Central memory CD4-positive, alpha-beta T cell (primary cell): Measurements from ENCODE around the gene LYPD5.
"Not testable (repeated sequence)": the region's sequence is repeated elsewhere in the genome, so short reads cannot be mapped to it uniquely, and the experiment has no call there.

Experiments used
- DNase-seq: peaks from one replicate; pipeline ENCODE4 v3.0.0; 2022

Gene LYPD5

DNA sequence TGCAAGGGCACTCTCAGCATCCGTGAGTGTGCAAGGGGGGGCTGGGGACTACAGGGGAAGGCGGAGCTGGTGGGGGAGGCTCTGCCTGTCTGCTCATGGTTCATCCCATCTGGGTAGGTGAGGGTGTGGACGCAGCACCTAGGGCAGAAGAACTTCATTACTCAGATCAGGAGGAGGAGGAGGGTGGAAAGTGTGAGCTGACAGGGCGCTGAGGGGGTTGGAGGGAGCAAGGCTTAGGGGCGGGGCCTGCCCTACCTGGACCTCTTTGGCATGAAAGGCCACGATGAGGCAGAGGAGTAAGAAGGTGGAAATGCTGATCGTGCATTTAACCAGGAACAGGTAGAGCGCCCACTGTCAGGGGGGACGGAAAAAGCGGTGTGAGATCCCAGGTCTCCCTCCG lies 26.0 kb downstream of the LYPD5 start:
- DNase-seq = no peak

DNA sequence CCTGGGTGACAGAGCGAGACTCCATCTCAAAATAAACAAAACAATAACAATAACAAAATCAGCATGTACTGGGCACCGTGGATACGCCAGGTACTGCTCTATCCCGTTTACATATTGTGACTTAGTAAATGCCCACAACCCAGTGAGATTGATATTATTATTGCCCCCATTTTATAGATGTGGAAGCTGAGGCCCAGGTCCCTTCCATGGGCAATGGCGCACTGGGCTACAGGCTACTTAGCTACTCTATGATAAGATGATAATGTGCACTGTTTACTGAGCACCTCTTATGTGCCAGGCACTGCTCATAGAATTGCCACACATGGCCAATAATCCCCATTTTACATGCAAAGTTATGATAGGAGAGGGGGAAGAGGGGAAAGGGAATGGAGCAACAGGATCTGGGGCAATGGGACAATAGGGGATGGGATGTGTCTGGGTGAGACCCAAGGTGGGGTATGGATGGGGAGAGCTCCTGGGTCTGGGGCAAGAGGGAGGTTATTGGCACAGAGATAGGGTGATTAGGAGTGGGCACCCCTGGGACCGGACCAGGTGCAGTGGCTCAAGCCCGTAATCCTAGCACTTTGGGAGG lies 26.9 kb downstream of the LYPD5 start:
- DNase-seq = no peak

DNA sequence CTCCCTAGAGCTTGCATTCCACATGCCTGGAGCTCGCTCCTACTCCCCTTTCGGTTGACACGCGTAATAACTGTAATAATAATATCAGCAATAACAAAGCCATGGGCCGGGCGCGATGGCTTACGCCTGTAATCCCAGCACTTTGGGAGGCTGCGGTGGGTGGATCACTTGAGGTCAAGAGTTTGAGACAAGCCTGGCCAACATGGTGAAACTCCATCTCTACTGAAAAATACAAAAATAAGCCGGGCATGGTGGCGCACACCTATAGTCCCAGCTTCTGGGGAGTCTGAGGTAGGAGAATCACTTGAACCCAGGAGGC lies 27.3 kb downstream of the LYPD5 start:
- DNase-seq = not testable (repeated sequence)

DNA sequence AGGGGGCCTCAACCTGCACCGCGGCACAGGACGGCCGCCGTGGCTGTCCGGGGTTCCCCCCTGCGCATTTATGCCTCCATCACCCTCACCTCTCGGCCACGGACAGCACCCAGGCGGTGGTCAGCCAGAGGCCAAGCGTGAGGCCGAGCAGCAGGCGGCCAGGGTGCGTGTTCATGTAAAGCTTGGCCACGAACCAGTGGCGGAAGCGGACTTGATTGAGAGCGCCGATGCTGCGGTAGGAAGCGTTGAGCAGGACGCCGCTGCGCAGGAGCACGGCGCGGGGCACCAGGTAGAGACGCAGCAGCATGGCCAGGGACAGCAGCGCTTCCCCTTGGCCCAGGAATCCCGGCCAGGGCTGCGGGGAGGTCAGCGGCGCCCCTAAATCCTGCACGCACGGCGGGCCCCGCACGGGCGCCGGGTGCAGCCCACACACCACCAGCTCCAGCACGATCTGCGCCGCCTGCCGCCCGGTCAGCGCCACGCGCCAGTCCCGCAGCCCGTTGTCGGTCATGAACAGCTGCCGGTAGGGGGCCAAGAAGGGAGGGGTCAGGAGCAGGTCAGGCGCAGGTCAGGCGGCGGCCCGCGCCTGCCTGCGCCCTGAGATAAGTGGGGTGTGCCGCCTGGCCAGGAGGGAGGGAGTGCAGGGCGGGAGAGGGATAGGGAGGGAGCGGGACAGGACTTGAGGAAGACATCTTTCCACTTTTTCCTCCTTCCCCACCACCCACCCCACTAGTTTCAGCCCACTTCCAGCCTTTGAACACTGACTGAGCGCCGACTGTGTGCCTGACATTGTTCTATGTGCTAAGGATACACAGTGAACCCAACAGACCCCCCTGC lies 27.9 kb downstream of the LYPD5 start:
- no peak for DNase-seq

DNA sequence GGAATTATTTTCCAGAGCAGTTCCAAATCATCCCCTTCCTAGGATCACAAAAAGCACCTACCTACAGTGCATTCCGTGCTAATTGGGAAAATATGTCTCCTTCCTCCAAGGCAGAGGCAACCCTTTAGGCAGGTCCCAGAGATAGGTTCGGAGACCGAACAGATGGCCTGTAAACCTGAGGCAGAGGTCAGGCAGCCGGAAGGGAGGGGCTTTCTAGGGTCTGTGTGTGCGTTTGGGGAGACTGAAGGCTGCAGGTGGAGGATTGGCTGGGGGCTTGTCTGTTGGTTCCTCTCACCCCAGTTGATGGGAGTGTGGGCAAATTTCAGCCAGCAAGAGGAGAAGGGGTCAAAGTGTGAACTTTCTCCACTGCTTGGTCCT lies 28.5 kb downstream of the LYPD5 start:
- DNase-seq = no peak

DNA sequence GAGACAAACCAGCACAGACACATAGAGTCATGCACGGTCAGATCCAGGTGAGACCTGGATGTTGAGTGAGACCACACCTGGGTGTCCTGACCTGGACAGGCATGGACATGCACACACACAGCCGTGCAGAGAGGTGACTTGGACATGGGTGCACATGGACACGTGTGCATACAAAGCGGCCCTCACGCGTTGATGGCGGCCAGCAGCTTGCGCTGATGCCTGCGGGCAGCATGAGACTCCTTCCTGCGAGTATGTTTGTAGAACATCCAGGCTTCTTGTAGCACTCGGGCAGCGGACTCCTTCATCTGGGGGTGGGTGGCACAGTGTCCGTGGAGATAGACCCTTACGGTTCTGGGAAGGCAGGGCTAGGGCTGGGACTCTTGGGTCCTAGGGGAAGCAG lies 33.0 kb downstream of the LYPD5 start:
- DNase-seq = no peak

DNA sequence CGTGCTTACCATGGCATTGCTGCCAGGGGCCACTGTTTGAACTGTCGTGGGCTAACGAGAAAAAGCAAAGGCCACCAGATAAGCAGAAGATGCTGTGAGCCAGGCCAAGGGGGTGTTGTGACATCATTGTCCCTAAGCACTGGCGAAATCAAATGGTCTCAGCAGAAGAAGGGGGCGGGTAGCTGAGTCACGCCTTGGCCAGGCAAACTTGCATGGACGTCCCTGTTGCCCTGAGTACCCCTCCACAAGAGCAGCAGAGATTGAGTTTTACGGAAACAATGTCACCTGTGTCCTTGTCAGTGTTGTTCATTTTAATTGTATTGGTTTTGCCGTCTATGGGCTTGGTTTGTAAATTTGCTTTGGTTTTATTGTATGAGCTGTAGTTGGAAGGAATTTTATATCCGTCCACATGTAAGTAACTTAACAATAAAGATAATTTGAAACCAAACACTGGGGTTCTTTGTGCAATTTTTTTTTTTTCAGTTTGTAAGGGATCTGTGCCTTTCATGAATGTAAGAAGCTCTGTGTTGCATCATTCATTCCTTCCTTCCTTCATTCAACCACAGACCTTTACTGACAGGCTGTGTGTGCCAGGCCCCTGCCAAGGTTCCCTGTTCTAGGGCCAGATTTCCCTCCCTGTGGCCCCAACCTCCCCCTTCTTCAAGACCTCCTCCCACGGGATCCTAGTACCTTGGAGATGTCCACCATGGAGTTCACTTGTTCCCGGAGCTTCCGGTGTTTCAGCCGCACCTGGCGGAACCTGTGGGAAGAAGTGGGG lies 33.8 kb downstream of the LYPD5 start:
- DNase-seq = no peak

DNA sequence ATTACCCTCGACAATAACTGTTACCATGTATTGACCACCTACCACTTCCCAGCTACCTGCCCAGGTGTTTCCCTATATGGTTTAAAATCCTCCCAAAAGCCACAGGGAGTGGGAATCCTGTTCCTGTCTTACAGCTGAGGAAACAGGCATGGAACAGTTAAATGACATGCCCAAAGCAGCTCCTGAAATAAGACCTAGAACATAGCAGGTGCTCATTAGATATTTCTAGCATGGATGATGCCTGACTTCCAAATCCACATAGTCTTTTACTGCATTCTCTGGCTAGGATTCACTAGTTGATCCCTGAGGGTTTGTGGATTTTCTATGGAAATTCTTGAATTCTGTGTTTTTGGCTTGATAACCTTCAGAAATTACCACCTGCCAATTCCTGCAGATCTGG lies 34.4 kb downstream of the LYPD5 start:
- no peak for DNase-seq

DNA sequence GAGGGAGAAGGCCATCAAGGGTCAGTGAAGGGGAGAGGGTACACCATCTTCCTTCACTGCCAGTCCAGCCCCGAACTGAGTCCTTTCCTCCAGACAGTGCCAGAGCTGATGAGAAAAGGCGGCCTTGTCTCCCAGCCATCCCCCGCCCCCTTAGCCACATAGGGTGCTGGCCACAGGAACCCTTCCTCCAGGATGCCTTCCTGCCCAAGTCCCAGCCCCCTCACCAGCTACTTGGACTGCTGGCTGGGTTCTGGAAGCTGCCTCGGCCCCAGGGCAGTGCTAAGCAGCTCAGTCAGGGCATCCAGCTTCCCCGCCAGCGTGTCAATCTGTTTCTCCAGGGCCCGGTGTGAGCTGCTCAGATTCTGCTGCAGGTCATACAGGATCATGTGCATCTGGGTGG lies 34.9 kb downstream of the LYPD5 start:
- DNase-seq = no peak

DNA sequence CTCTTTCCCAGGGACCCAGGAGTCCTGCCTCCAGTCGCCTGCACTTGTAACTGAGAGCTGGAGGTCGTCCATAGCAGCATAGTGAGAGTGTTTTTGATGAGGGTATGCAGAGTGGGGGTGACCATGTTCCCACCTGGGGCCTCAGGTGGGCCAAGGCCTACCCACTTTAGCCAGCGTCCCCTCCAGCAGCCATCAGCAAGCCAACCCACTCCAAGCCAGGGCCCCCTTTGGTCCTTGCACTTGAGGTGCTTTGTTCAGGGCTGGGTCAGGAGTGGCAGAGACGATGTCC lies 35.5 kb downstream of the LYPD5 start:
- DNase-seq = no peak

DNA sequence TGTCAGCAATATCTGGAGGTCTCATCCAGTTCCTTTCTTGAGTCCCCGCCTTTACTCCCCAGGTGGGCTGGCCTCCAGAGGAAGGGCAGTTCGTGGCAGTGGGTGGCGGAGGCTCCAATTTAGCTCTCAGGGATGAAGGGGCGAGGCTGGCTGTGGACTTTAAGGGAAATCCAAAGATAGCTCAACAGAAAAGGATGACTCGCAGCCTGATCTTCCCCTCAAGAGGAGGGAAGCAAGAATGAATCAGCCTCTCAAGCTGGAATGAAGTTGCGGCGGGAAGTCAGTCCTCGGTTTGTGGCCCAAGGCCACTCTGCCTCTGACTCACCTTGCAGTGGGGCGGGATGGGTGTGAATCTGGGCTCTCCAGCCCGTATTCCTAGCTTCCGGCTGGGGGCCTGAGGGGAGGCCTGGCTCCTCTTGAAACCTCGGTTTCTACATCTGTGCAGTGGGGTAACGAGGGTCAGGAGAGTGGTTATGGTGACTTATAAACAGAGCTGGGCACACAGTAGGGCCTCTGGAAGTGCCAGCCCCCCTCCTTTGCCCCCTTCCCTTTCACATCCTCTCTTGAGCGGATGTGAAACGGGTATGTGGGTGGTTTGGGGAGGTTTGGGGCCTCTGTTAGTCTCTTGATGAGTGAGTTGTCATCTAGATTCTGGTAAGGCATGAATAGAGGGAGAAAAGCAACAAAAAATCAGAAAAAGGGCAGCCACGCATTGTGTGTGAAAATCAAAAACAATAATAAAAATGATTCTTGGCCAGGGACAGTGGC lies 37.0 kb downstream of the LYPD5 start:
- peak; percentile 64 for DNase-seq

DNA sequence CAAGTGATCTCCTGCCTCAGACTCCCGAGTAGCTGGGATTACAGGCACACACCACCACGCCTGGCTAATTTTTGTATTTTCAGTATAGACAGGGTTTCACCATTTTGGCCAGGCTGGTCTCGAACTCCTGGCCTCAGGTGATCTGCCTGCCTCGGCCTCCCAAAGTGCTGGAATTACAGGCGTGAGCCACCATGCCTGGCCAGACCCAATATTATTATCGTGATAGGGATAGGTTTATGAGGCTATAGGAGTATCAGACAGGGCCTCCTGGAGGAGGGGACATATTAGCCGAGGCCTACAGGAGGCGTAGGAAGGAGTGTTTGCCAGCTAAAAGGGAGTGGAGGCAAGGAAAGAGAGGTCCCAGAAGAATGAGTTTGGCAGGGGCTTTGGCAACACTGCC lies 37.6 kb downstream of the LYPD5 start:
- not testable (repeated sequence) for DNase-seq

DNA sequence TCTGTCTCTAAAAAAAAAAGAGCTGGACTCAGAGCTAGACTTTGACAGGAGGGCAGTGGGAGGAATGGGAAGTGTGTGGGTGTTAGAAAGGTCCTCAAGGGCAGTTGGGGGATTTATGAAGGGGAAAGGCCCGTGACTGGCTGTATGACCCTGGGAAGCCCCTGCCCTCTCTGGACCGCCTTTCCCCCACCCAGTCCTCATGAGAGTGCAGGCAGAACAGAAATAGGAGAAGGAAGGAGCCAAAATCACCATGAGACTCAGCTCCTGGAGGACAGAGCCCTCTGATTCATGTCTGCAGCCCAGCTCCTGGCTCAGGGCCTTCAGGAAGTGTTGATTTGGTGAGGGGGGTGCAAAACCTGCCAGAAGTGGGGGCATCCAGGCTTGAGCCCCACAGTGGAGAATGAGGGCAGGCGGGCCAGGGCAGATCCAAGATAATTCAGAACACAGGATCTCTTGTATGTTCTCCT lies 38.7 kb downstream of the LYPD5 start:
- no peak for DNase-seq

DNA sequence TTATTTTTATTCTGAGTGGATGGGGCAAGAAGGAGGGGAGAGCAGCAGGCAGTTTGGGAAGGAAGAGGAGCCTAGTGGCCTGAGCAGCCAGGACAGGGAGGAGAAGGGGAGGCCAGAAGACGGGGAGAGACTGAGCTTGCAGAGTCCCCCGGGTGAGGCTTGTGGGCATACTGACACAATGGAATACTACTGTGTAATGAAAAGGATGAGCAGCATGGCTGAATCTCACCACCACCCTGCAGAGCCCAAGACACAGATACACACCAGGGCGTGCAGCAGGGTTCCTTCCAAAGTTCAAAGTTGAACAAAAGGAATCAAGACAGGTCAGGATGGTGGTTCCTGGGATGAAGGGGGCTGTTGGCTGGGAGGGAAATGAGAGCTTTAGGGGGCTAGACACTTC lies 39.4 kb downstream of the LYPD5 start:
- DNase-seq = no peak

DNA sequence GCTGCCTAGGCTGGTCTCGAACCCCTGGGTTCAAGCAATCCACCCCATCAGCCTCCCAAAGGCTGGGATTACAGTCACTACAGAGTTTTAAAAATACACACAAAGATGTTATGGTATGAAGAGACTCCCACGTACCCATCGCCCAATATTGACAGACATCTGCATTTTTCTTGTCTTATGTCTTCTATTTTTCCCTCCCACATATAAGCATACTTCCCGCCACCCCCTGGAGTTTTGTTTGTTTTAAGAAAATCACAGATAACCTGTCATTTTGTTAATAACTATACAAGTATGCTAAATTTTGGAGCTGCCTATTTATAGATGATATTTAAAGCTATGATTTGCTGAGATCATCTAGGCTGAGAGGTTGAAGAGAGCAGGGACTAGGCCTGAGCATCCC lies 41.3 kb downstream of the LYPD5 start:
- DNase-seq = no peak

DNA sequence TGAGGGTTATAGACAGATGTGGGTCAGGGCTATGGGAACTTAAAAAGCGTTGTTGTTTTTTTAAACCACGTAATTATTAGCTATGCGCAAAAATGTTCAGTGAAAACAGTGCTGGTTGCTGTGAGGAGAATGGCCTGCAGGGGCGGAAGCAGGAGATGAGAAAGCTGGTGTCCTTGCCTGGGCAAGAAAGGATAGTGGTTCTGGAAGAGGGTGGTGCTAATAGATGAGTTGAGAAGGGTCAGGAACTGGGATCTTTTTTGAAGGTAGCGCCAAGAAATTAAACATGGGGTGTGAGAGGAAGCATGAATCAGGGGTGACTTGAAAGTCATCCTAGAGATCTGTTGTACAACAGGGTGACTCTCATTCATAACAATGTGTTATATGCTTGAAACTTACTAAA lies 42.7 kb downstream of the LYPD5 start:
- DNase-seq = no peak

DNA sequence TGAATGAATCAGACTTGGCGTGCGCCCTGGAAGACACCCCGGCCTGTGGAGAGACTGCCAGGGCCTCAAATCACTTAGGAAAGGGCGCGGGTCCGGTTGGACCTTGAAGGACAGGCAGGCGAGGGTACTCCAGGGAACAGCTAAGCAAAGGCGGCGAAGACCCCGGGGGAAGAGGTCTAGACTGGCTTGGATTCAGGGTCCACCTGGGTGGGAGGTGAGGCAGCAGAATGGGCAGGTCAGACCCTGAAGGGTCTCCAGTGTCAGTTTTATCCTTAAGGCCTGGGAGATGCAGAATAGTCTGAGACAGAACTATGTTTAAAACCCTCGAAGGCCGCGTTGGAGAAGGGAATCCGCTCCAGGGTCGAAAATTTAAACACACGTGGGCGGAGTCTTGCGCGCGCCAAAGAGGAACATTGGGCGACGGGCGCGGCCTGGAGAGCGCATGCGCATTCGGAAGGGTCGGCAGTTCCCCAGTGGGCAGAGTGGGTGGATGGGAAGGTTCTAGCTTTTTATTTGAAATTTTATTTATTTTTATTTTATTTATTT lies 46.9 kb downstream of the LYPD5 start:
- peak; percentile 71 for DNase-seq

DNA sequence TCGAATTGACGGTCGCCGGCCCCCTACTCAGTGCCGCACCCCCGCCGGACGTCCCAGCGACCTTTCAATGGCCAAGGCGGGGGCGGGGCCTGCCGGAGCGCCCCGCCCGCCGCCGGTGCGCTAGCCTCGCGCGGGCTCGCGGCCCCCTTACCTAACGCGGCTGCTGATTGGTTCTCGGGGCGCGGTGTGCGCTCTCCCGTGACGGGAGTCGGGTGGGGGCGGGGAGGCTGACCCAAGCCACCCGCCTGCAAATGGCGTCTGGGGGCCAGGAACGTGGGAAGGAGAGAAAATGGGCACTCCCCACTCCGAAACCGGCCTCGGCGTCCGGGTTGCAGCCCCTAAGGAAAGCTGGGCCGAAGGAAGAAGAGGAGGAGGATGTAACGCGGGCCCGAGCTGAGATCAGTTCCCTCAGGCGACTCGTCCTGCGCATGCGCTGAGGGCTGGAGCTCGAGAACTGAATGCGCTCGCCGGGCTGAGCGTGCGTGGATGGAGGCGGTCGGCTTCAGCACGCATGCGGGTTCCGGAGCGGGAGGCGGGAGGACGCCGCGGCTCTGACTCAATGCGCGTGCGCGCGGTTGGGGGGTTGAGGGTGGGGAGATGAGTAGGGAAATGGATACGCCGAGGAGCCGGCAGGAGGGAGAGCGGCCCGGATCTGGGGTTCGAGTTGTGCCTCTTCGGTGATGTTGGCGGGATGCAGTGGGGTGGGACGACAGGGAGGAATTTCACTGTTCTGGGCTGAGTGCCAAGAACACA lies 47.6 kb downstream of the LYPD5 start, which contains the start of gene SMG9:
TSS of gene SMG9 (minus strand) at position 460 of the 753 bp plus-strand sequence. CDS start 4,221 bp downstream, outside the sequence.
- peak; percentile 99 for DNase-seq

DNA sequence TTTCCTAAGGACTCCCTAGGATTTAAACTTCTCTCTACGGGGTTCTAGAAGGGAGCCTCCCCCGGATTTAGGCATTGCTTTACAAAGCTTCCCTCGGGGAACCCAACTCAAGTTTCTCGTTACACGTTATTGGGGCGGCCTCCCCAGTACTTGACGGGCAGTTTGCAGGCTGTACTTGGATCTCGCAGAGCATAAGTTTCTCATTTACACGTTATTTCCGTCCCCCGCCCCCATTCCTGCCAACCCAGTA lies 48.1 kb downstream of the LYPD5 start:
- no peak for DNase-seq

DNA sequence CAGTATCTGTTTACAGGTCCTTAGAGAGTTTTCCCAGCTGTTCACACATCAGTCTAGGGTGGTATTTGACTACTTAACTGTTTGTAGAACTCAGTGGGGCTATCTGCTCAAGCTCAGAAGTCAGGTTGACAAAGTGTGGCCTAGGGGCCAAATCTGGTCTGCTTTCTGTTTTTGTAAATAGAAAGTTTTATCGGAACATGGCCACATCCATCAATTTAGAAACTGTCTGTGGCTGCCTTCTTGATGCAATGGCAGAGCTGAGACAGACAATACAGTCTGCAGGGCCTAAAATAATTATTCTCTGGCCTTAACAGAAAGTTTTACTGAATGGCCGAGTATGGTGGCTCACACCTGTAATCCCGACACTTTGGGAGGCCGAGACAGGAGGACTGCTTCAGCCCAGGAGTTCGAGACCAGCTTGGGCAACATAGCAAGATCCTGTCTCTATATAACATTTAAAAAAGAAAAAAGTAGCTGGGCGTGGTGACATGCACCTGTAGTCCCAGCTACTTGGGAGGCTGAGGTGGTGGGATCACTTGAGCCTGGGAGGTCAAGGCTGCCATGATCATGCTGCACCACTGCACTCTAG lies 49.9 kb downstream of the LYPD5 start:
- DNase-seq = no peak

DNA sequence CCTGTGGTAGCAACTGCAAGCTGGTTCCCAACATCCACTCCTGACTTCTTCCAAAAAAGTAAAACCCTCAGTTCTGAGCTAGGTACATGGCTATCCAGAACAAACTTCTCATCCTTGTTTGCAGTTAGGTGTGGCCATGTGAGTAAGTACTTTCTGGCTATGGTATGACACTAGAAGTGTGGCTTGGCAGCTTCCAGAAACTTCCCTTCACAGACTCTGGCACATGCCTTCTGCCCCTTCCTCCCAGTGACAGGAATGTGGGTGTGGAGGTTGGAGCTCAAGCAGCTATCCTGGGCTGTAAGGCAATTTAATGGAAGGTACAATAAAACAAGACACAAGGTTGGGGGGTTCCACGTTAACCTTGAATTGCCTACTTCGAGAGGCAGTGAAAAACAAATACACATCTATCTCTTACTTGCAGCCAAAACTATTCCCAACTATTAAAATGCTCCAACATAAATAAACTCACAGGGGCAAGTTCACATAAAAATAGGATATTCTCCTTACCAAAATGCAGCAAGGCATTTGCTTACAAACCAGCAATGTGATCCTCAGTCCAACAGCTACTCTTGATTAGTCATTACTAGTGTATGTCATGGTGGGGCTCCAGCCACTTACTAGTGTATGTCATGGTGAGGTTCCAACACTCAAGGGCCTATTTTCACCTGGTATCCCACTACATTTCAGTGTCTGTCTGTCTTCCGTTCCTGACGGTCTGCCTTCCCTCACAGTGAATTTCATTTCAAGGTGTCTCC lies 50.6 kb downstream of the LYPD5 start:
- DNase-seq = no peak
